A673 (cell line): ENCODE measurements around the gene LRP1B. TPM values are rescaled to one million over a fixed set of nuclear protein-coding genes. Genes with fewer than 3 reads are reported as not detected.

Experiments
- BruUV-seq: library from RNA; stranded (reverse); fragments of 400-500 nt; replicated peaks from 2 replicates; lab custom pipeline; 2021; lab: Mats Ljungman, UMichigan
- CTCF ChIA-PET: fragments of 300-600 bp; sonication (Branson Sonifier 250); formaldehyde crosslinking; loops from one replicate; lab custom pipeline; 2022; ENCODE audit warnings: antibody characterized with exemption; lab: Charles Lee
- POLR2A ChIA-PET: fragments of 300-600 bp; sonication (Branson Sonifier 250); formaldehyde crosslinking; loops from one replicate; lab custom pipeline; 2022; ENCODE audit warnings: antibody characterized with exemption; ENCODE audit not compliant: low non-redundant PET; lab: Charles Lee
- DNase-seq: peaks from one replicate; pipeline ENCODE4 v3.0.0-alpha.2; 2015; ENCODE audit warnings: low spot score
- H3K27ac ChIP-seq: fragments of 200-600 bp; sonication (generic); 2 replicates; pipeline ENCODE4 v1.5.1; 2016; ENCODE audit warnings: mixed run types, low read depth, mild to moderate bottlenecking, mixed read lengths, antibody characterized with exemption, low read length; ENCODE audit not compliant: poor library complexity, severe bottlenecking
- H3K27me3 ChIP-seq: fragments of 200-600 bp; sonication (generic); replicated peaks from 2 replicates; pipeline ENCODE4 v1.6.1; 2017; ENCODE audit warnings: mixed run types, low read depth, mild to moderate bottlenecking, mixed read lengths, antibody characterized with exemption, low read length; ENCODE audit not compliant: insufficient read depth, poor library complexity
- H3K36me3 ChIP-seq: fragments of 200-600 bp; sonication (generic); 2 replicates; pipeline ENCODE4 v1.6.1; 2016; ENCODE audit warnings: mixed run types, mild to moderate bottlenecking, mixed read lengths, antibody characterized with exemption, low read length; ENCODE audit not compliant: insufficient read depth, poor library complexity, severe bottlenecking
- H3K4me1 ChIP-seq: fragments of 200-600 bp; sonication (generic); 2 replicates; pipeline ENCODE4 v1.6.1; 2017; ENCODE audit warnings: mixed run types, mild to moderate bottlenecking, mixed read lengths, antibody characterized with exemption, low read length; ENCODE audit not compliant: insufficient read depth, poor library complexity, severe bottlenecking
- H3K4me3 ChIP-seq: fragments of 200-600 bp; sonication (generic); 2 replicates; pipeline ENCODE4 v1.5.1; 2016; ENCODE audit warnings: low read depth, mixed run types, mild to moderate bottlenecking, mixed read lengths, low read length; ENCODE audit not compliant: poor library complexity, severe bottlenecking
- H3K9me3 ChIP-seq: fragments of 200-600 bp; sonication (generic); 2 replicates; pipeline ENCODE4 v1.6.1; 2016; ENCODE audit warnings: mixed run types, low read depth, mild to moderate bottlenecking, mixed read lengths, antibody characterized with exemption, low read length; ENCODE audit not compliant: poor library complexity, severe bottlenecking
- CTCF ChIP-seq: fragments of 300-800, 200-600 bp; sonication (generic); conservative IDR thresholded peaks from 2 replicates; pipeline ENCODE4 v1.5.1; 2017; ENCODE audit warnings: low read depth, mild to moderate bottlenecking, antibody characterized with exemption, low read length, moderate library complexity, mixed read lengths
- EZH2 ChIP-seq: fragments of 200-600 bp; sonication (generic); IDR thresholded peaks from 2 replicates; pipeline ENCODE4 v1.6.1; 2017; ENCODE audit warnings: borderline replicate concordance, low read depth, mild to moderate bottlenecking, mixed read lengths, antibody characterized with exemption, low read length; ENCODE audit not compliant: poor library complexity, severe bottlenecking
- intact Hi-C: fragments of 100-400 bp; cut with micrococcal nuclease; formaldehyde crosslinking; loops from one replicate; pipeline ENCODE4 v1.10.0; 2022; ENCODE audit not compliant: unreplicated experiment
- total RNA-seq: library from RNA; stranded (reverse); gene quantifications from 2 replicates; pipeline ENCODE4 v1.2.3, GENCODE V29; 2021

Gene LRP1B
- total RNA-seq, 1 experiment from 2014 or later, result 9.9 TPM

- Histone ChIP-seq H3K4me1 (no peaks in the 10 kb centered on the region), H3K4me3 (no peak overlapping the region), H3K36me3 (no peaks in the 10 kb centered on the region), H3K9me3 (no peaks in the 10 kb centered on the region), H3K27me3 (no peaks in the 10 kb centered on the region), H3K27ac (no peak overlapping the region)
- DNase-seq, result peak; percentile 29
- TF ChIP-seq CTCF (no peak), EZH2 (no peak)
- POLR2A ChIA-PET, result no interaction called here
- BruUV-seq, result no TSS peak
- intact Hi-C loops, result no loop called here
- CTCF ChIA-PET, result no interaction called here
Observed at GRCh38 chr2:140526575-140526974, 1604.2 kb downstream of the LRP1B start.

GRCh38 chr2:140512106-140512505 lies 1618.7 kb downstream of the LRP1B start:
- CTCF ChIA-PET, result no interaction called here
- no peak overlapping the region for H3K27ac ChIP-seq
- H3K36me3 ChIP-seq, result no peaks in the 10 kb centered on the region
- H3K9me3 ChIP-seq, result no peaks in the 10 kb centered on the region
- intact Hi-C loops, result no loop called here
- no peaks in the 10 kb centered on the region for H3K4me1 ChIP-seq
- POLR2A ChIA-PET, result no interaction called here
- TF ChIP-seq CTCF (no peak), EZH2 (no peak)
- no peak overlapping the region for H3K4me3 ChIP-seq
- BruUV-seq, result no TSS peak
- no peaks in the 10 kb centered on the region for H3K27me3 ChIP-seq
- no peak for DNase-seq

GRCh38 chr2:140509765-140510164 lies 1621.1 kb downstream of the LRP1B start:
- Histone ChIP-seq H3K27ac (no peak overlapping the region), H3K36me3 (no peaks in the 10 kb centered on the region), H3K4me1 (no peaks in the 10 kb centered on the region), H3K4me3 (no peak overlapping the region), H3K9me3 (no peaks in the 10 kb centered on the region), H3K27me3 (no peaks in the 10 kb centered on the region)
- TF ChIP-seq EZH2, result no peak
- ChIA-PET CTCF (no interaction called here), POLR2A (no interaction called here)
- intact Hi-C loops, result no loop called here
- DNase-seq, result no peak
- no TSS peak for BruUV-seq

GRCh38 chr2:140508756-140509155 lies 1622.1 kb downstream of the LRP1B start:
- DNase-seq, result no peak
- no peak overlapping the region for H3K27ac ChIP-seq
- no peaks in the 10 kb centered on the region for H3K36me3 ChIP-seq
- intact Hi-C loops, result no loop called here
- CTCF ChIA-PET, result no interaction called here
- POLR2A ChIA-PET, result no interaction called here
- H3K4me3 ChIP-seq, result no peak overlapping the region
- BruUV-seq, result no TSS peak
- H3K4me1 ChIP-seq, result no peaks in the 10 kb centered on the region
- TF ChIP-seq EZH2, result no peak
- no peak for TF ChIP-seq CTCF
- H3K9me3 ChIP-seq, result no peaks in the 10 kb centered on the region
- no peaks in the 10 kb centered on the region for H3K27me3 ChIP-seq
